ENCODE measurements around the gene TOE1. TPM values are rescaled to one million over a fixed set of nuclear protein-coding genes. Genes with fewer than 3 reads are reported as not detected.
A peak's percentile ranks its signal among the peaks of the same experiment; 100 is the strongest.

TOE1 gene
- total RNA-seq, 2 donors from 2014 or later, result 9.5 to 12.6 TPM

- no peak for ATAC-seq
- no peak for DNase-seq
- intact Hi-C loops (cut with DNase I, micrococcal nuclease), result no loop called here
Observed at GRCh38 chr1:45322486-45323040, 17.4 kb upstream of the TOE1 start.

GRCh38 chr1:45325851-45326506 is 14.0 kb upstream of the TOE1 start:
- no peak for ATAC-seq
- no peak for DNase-seq

GRCh38 chr1:45326627-45327623 is 13.0 kb upstream of the TOE1 start, which contains the start of gene HPDL:
Gene HPDL (plus strand): TSS chr1:45326895. CDS start chr1:45327149, 254 bp downstream.
- DNase-seq, result peak; percentile 76 to 82
- ATAC-seq, result peak; percentile 81
- intact Hi-C loops (cut with DNase I, micrococcal nuclease), result no loop called here

More at GRCh38 chr1:45325851-45326506, 14.0 kb upstream of the TOE1 start:
- intact Hi-C loops (cut with DNase I, micrococcal nuclease), result no loop called here

- DNase-seq (no peak), ATAC-seq (peak; percentile 26)
- intact Hi-C loops (cut with DNase I, micrococcal nuclease), result no loop called here
Observed at GRCh38 chr1:45327644-45328515, 12.1 kb upstream of the TOE1 start.

- DNase-seq (no peak), ATAC-seq (no peak)
- intact Hi-C loops (cut with DNase I, micrococcal nuclease), result no loop called here
Observed at GRCh38 chr1:45328680-45329079, 11.3 kb upstream of the TOE1 start.

GRCh38 chr1:45329445-45329844 is 10.5 kb upstream of the TOE1 start:
- DNase-seq (no peak), ATAC-seq (no peak)
- intact Hi-C loops (cut with DNase I, micrococcal nuclease), result no loop called here

- intact Hi-C loops (cut with DNase I, micrococcal nuclease), result no loop called here
- no peak for DNase-seq
- ATAC-seq, result no peak
Observed at GRCh38 chr1:45331436-45332345, 8.3 kb upstream of the TOE1 start.

GRCh38 chr1:45332346-45332720 is 7.6 kb upstream of the TOE1 start:
- DNase-seq (no peak), ATAC-seq (no peak)
- intact Hi-C loops (cut with DNase I, micrococcal nuclease), result no loop called here

GRCh38 chr1:45334308-45335245 is 5.4 kb upstream of the TOE1 start:
- DNase-seq (peak in 1 of 2 donors; percentile 42), ATAC-seq (no peak)
- intact Hi-C loops (cut with DNase I, micrococcal nuclease), result no loop called here

GRCh38 chr1:45335855-45336324 is 4.1 kb upstream of the TOE1 start:
- intact Hi-C loops (cut with DNase I, micrococcal nuclease), result no loop called here
- no peak for DNase-seq
- ATAC-seq, result peak; percentile 69

- intact Hi-C loops (cut with DNase I, micrococcal nuclease), result no loop called here
- no peak for ATAC-seq
- peak in 1 of 2 donors; percentile 19 for DNase-seq
Observed at GRCh38 chr1:45337630-45338325, 2.2 kb upstream of the TOE1 start.

- DNase-seq, result no peak
- ATAC-seq, result no peak
- intact Hi-C loops (cut with DNase I, micrococcal nuclease), result loop anchor here in 1 of 2 donors (10.0 kb wide), 1 partner anchor 154 kb away; the partner anchor contains the start of gene TESK2
Observed at GRCh38 chr1:45340816-45341466, 971 bp downstream of the TOE1 start.

- intact Hi-C loops (cut with DNase I, micrococcal nuclease), result loop anchor here in 1 of 2 donors (10.0 kb wide), 1 partner anchor 150 kb away; the partner anchor contains the start of gene TESK2
- ATAC-seq, result no peak
- no peak for DNase-seq
Observed at GRCh38 chr1:45344499-45344898, 4.5 kb downstream of the TOE1 start.

- intact Hi-C loops (cut with DNase I, micrococcal nuclease), result loop anchor here in 1 of 2 donors (10.0 kb wide), 1 partner anchor 150 kb away; the partner anchor contains the start of gene TESK2
- DNase-seq, result no peak
- no peak for ATAC-seq
Observed at GRCh38 chr1:45345014-45345413, 5.0 kb downstream of the TOE1 start.

GRCh38 chr1:45346473-45346872 is 6.5 kb downstream of the TOE1 start:
- intact Hi-C loops (cut with DNase I, micrococcal nuclease), result loop anchor here in 1 of 2 donors (10.0 kb wide), 1 partner anchor 148 kb away; the partner anchor contains the start of gene TESK2
- no peak for DNase-seq
- no peak for ATAC-seq
